GM12891 (cell line): ENCODE results near the gene GABPB1.

ENCODE experiments used
- PAX5 ChIP-seq: IDR thresholded peaks from 2 replicates; pipeline ENCODE4 v1.6.1; 2011; ENCODE audit warnings: low read length, moderate library complexity, mild to moderate bottlenecking; ENCODE audit not compliant: insufficient read depth, severe bottlenecking
- POLR2A ChIP-seq: IDR thresholded peaks from 2 replicates; pipeline ENCODE4 v1.6.1; 2011; ENCODE audit warnings: low read depth, low read length, control low read depth
- POLR2AphosphoS5 ChIP-seq: IDR thresholded peaks from 2 replicates; pipeline ENCODE4 v1.6.1; 2011; ENCODE audit warnings: low read depth, low read length, control low read depth
- TAF1 ChIP-seq: IDR thresholded peaks from 2 replicates; pipeline ENCODE4 v1.6.1; 2011; ENCODE audit warnings: low read depth, low read length, control low read depth

GRCh38 chr15:50256188-50257041, 98.6 kb downstream of the GABPB1 start:
- TF ChIP-seq POLR2A (no peak), TAF1 (no peak), POLR2AphosphoS5 (no peak), PAX5 (no peak)
